ENCODE data around the gene FAM168A.

GRCh38 chr11:73549376-73549775, 48.5 kb downstream of the FAM168A start:
- TF ChIP-seq CTCF (conservative IDR thresholded peaks at IDR 0.05 in 1 of 2, IDR thresholded peaks at IDR 0.05 in 1 of 2; ENCODE audit: extremely low read depth in 1 of 2, insufficient read depth in 1 of 2, low read depth in 1 of 2, low read length in 2 of 2) (no peak), EZH2 (IDR thresholded peaks at IDR 0.05; ENCODE audit: borderline replicate concordance, low read length) (no peak)

Measured in mammary epithelial cell (primary cell).